Mesenchymal stem cell (in vitro differentiated cells and primary cell): ENCODE data around the gene GPHN.

Experiments
- DNase-seq: peaks from one replicate; pipeline ENCODE4 v3.0.0-alpha.2; 2013
- H2AFZ ChIP-seq: one replicate; pipeline ENCODE4 v1.6.1; 2013; ENCODE audit warnings: low read depth, mild to moderate bottlenecking, control low read depth, inconsistent platforms, low read length, moderate library complexity
- H2AK5ac ChIP-seq: 2 replicates; pipeline ENCODE4 v1.6.1; 2013; ENCODE audit warnings: low read length, moderate library complexity, mild to moderate bottlenecking, inconsistent platforms; ENCODE audit not compliant: severe bottlenecking
- H2BK120ac ChIP-seq: one replicate; pipeline ENCODE4 v1.6.1; 2013; ENCODE audit warnings: low read depth, mild to moderate bottlenecking, inconsistent platforms, low read length, moderate library complexity
- H2BK12ac ChIP-seq, 2 experiments: one replicate each; pipeline ENCODE4 v1.6.1; 2013; ENCODE audit warnings: inconsistent platforms in 2 of 2, low read length in 2 of 2, mild to moderate bottlenecking in 2 of 2, moderate library complexity in 2 of 2, control low read depth in 1 of 2
- H2BK15ac ChIP-seq: one replicate; pipeline ENCODE4 v1.6.1; 2013; ENCODE audit warnings: mild to moderate bottlenecking, low read depth, inconsistent platforms; ENCODE audit not compliant: poor library complexity, severe bottlenecking
- H2BK5ac ChIP-seq: 2 replicates; pipeline ENCODE4 v1.6.1; 2013; ENCODE audit warnings: low read depth, mild to moderate bottlenecking, low read length, control low read depth, inconsistent platforms; ENCODE audit not compliant: poor library complexity, severe bottlenecking
- H3K14ac ChIP-seq, 2 experiments: one replicate each; pipeline ENCODE4 v1.6.1; 2013; ENCODE audit warnings: inconsistent platforms in 2 of 2, low read length in 2 of 2, control low read depth in 1 of 2, mild to moderate bottlenecking in 1 of 2, moderate library complexity in 1 of 2
- H3K18ac ChIP-seq, 2 experiments: one replicate each; pipeline ENCODE4 v1.6.1; 2013; ENCODE audit warnings: inconsistent platforms in 2 of 2, low read length in 2 of 2, control low read depth in 1 of 2, low read depth in 1 of 2, mild to moderate bottlenecking in 1 of 2
- H3K23ac ChIP-seq, 2 experiments: one replicate each; pipeline ENCODE4 v1.6.1; 2013; ENCODE audit warnings: inconsistent platforms in 2 of 2, low read length in 2 of 2, mild to moderate bottlenecking in 2 of 2, moderate library complexity in 2 of 2, control low read depth in 1 of 2
- H3K27ac ChIP-seq: 2 replicates; pipeline ENCODE4 v1.5.1; 2013; ENCODE audit warnings: mild to moderate bottlenecking, moderate library complexity, low read length, control low read depth, inconsistent platforms; ENCODE audit not compliant: poor library complexity, severe bottlenecking
- H3K27me3 ChIP-seq, 2 experiments: 2 replicates each; pipeline versions ENCODE4 v1.6.1 to v1.7.0; 2013; ENCODE audit warnings: low read length in 2 of 2, mild to moderate bottlenecking in 2 of 2, moderate library complexity in 2 of 2, control low read depth in 1 of 2, inconsistent platforms in 1 of 2; ENCODE audit not compliant: control insufficient read depth in 1 of 2, insufficient read depth in 1 of 2
- H3K36me3 ChIP-seq, 2 experiments: 2 replicates each; pipeline versions ENCODE4 v1.6.1 to v1.7.0; 2013; ENCODE audit warnings: low read length in 2 of 2, control low read depth in 1 of 2, inconsistent platforms in 1 of 2, low read depth in 1 of 2, mild to moderate bottlenecking in 1 of 2; ENCODE audit not compliant: insufficient read depth in 2 of 2, control insufficient read depth in 1 of 2
- H3K4ac ChIP-seq, 2 experiments: one replicate each; pipeline ENCODE4 v1.6.1; 2013; ENCODE audit warnings: inconsistent platforms in 2 of 2, low read length in 2 of 2, mild to moderate bottlenecking in 2 of 2, moderate library complexity in 2 of 2, control low read depth in 1 of 2, low read depth in 1 of 2
- H3K4me1 ChIP-seq: 2 replicates; pipeline ENCODE4 v1.6.1; 2013; ENCODE audit warnings: low read depth, low read length, control low read depth; ENCODE audit not compliant: control insufficient read depth, insufficient read depth
- H3K4me2 ChIP-seq: 2 replicates; pipeline ENCODE4 v1.6.1; 2013; ENCODE audit warnings: low read length, mild to moderate bottlenecking, inconsistent platforms; ENCODE audit not compliant: poor library complexity, severe bottlenecking
- H3K4me3 ChIP-seq, 2 experiments: 2 replicates each; pipeline versions ENCODE4 v1.5.1 to v1.7.0; 2013; ENCODE audit warnings: low read length in 2 of 2, mild to moderate bottlenecking in 2 of 2, control low read depth in 1 of 2, low read depth in 1 of 2; ENCODE audit not compliant: insufficient read depth in 1 of 2
- H3K79me1 ChIP-seq: replicated peaks from 2 replicates; pipeline ENCODE4 v1.6.1; 2013; ENCODE audit warnings: mild to moderate bottlenecking, control low read depth, low read length, inconsistent platforms; ENCODE audit not compliant: poor library complexity, severe bottlenecking
- H3K9ac ChIP-seq: 2 replicates; pipeline ENCODE4 v1.7.0; 2013; ENCODE audit warnings: mild to moderate bottlenecking, low read length, moderate library complexity
- H3K9me3 ChIP-seq: 2 replicates; pipeline ENCODE4 v1.7.0; 2013; ENCODE audit warnings: mild to moderate bottlenecking, low read length; ENCODE audit not compliant: control insufficient read depth
- H4K8ac ChIP-seq: one replicate; pipeline ENCODE4 v1.6.1; 2013; ENCODE audit warnings: inconsistent platforms, mild to moderate bottlenecking, low read length, moderate library complexity
- H4K91ac ChIP-seq: one replicate; pipeline ENCODE4 v1.6.1; 2013; ENCODE audit warnings: mild to moderate bottlenecking, low read length, inconsistent platforms
- WGBS: methylation state at CpG from one replicate; pipeline ENCODE4 v1.1.7; 2013; ENCODE audit warnings: mixed read lengths; 5-methylcytosine and 5-hydroxymethylcytosine counted together

The GPHN gene

GRCh38 chr14:67140556-67140955 is 632.6 kb downstream of the GPHN start:
- H2BK120ac ChIP-seq, result no peak overlapping the region
- WGBS, result no CpG with 5 or more reads among the region's 2 CpGs

GRCh38 chr14:67141146-67141900 is 633.4 kb downstream of the GPHN start:
- Histone ChIP-seq H3K27ac (no peak overlapping the region), H2BK120ac (no peak overlapping the region), H2BK12ac (no peak overlapping the region), H3K9ac (no peak overlapping the region), H3K4ac (no peak overlapping the region), H2BK5ac (no peak overlapping the region), H2BK15ac (no peak overlapping the region), H2AK5ac (no peak overlapping the region), H3K4me2 (no peak overlapping the region), H3K4me3 (no peak overlapping the region), H3K27me3 (no peaks in the 10 kb centered on the region), H3K79me1 (no peaks in the 10 kb centered on the region), H3K23ac (no peak overlapping the region), H3K36me3 (no peaks in the 10 kb centered on the region), H3K4me1 (no peaks in the 10 kb centered on the region), H3K9me3 (no peaks in the 10 kb centered on the region), H3K18ac (no peak overlapping the region), H3K14ac (no peak overlapping the region), H2AFZ (no peak overlapping the region), H4K8ac (no peak overlapping the region), H4K91ac (no peak overlapping the region)
- no peak for DNase-seq
- WGBS, result no CpG with 5 or more reads among the region's 1 CpG

More at GRCh38 chr14:67140556-67140955, 632.6 kb downstream of the GPHN start:
- Histone ChIP-seq H3K9me3 (no peaks in the 10 kb centered on the region), H3K27ac (no peak overlapping the region), H4K91ac (no peak overlapping the region), H3K4me2 (no peak overlapping the region), H3K79me1 (no peaks in the 10 kb centered on the region), H3K9ac (no peak overlapping the region), H2AFZ (no peak overlapping the region), H3K18ac (no peak overlapping the region), H3K27me3 (no peaks in the 10 kb centered on the region), H3K4me3 (no peak overlapping the region), H4K8ac (no peak overlapping the region), H2BK12ac (no peak overlapping the region), H3K4me1 (no peaks in the 10 kb centered on the region), H3K36me3 (no peaks in the 10 kb centered on the region), H2BK5ac (no peak overlapping the region), H2AK5ac (no peak overlapping the region), H3K14ac (no peak overlapping the region), H3K4ac (no peak overlapping the region), H2BK15ac (no peak overlapping the region), H3K23ac (no peak overlapping the region)
- no peak for DNase-seq

DNA sequence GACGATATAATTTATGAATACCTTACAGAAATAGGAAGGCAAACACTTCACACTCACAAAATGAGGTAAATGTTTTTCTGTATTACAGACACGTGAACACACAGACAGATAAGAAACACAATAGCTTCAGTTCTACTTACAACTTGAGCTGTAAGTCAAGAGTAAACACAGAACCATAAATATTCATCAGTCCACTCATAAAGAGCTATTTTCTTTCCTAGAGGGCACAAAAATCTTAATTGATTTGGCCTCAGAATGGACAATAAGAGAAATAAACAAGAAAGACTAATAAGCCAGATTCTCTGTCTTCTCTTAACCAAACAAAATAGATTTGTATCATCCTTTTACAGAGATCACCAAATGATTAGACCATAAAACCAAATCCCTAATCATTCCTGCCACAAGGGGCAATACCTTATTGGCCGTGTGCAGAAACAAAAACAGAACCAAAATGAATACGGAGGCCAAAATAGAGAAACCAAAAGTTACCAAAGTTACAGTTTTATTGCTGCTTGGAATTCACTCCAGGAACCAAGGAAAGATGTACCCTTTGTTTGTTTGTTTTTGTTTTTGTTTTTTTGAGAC is 643.2 kb downstream of the GPHN start:
- no peak overlapping the region for H2BK5ac ChIP-seq
- H3K14ac ChIP-seq, result no peak overlapping the region
- no peaks in the 10 kb centered on the region for H3K27me3 ChIP-seq
- no peak overlapping the region for H2BK12ac ChIP-seq
- no peak overlapping the region for H3K27ac ChIP-seq
- no peak overlapping the region for H2AFZ ChIP-seq
- no peak overlapping the region for H3K9ac ChIP-seq
- no peak overlapping the region for H3K4ac ChIP-seq
- H3K23ac ChIP-seq, result no peak overlapping the region
- H4K8ac ChIP-seq, result no peak overlapping the region
- H3K36me3 ChIP-seq, result no peaks in the 10 kb centered on the region
- H2AK5ac ChIP-seq, result no peak overlapping the region
- H4K91ac ChIP-seq, result no peak overlapping the region
- H3K4me1 ChIP-seq, result peaks cover 2% of the 10 kb centered on the region
- H3K79me1 ChIP-seq, result no peaks in the 10 kb centered on the region
- H2BK120ac ChIP-seq, result no peak overlapping the region
- DNase-seq, result peak; percentile 7
- H3K4me3 ChIP-seq, result no peak overlapping the region
- H3K9me3 ChIP-seq, result no peaks in the 10 kb centered on the region
- H2BK15ac ChIP-seq, result no peak overlapping the region
- H3K18ac ChIP-seq, result no peak overlapping the region
- H3K4me2 ChIP-seq, result no peak overlapping the region
- WGBS, result 74% methylated on average over 4 of the region's 4 CpGs

DNA sequence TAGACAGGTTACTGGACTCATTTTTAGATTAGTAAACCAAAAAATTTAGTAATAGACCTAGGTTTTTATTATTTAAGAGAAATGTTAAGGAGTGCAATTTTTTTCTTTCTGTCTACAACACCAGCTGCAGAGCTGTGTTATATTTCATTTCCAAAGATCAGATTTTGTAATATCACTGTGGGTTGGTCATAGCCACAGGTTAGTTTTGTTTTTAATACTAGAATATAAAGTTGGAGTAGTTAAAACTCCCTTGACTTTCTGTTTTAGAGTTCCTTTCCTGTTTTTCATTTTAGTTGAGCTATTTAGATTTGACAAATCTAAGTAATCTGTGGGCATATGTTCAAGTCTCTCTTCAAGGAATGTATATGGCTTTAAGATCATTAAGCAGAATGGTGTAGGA is 650.6 kb downstream of the GPHN start:
- H3K9me3 ChIP-seq, result no peaks in the 10 kb centered on the region
- H2BK15ac ChIP-seq, result no peak overlapping the region
- no peak overlapping the region for H4K91ac ChIP-seq
- H3K14ac ChIP-seq, result no peak overlapping the region
- no peaks in the 10 kb centered on the region for H3K27me3 ChIP-seq
- H3K4me1 ChIP-seq, result no peaks in the 10 kb centered on the region
- H3K4me2 ChIP-seq, result no peak overlapping the region
- no peak overlapping the region for H2BK12ac ChIP-seq
- DNase-seq, result no peak
- H3K9ac ChIP-seq, result no peak overlapping the region
- H3K23ac ChIP-seq, result no peak overlapping the region
- no peak overlapping the region for H3K18ac ChIP-seq
- no peaks in the 10 kb centered on the region for H3K79me1 ChIP-seq
- no peak overlapping the region for H3K4me3 ChIP-seq
- no peaks in the 10 kb centered on the region for H3K36me3 ChIP-seq
- no peak overlapping the region for H3K27ac ChIP-seq
- H3K4ac ChIP-seq, result no peak overlapping the region
- no peak overlapping the region for H2BK120ac ChIP-seq
- H2AK5ac ChIP-seq, result no peak overlapping the region
- no peak overlapping the region for H2AFZ ChIP-seq
- no peak overlapping the region for H4K8ac ChIP-seq
- H2BK5ac ChIP-seq, result no peak overlapping the region
